Measurements from ENCODE around the gene NLRP13.

The NLRP13 gene

GRCh38 chr19:55898911-55899310 is 33.2 kb downstream of the NLRP13 start:
- DNase-seq: no peak

- DNase-seq: no peak
Observed at GRCh38 chr19:55882626-55883025, 49.5 kb downstream of the NLRP13 start.

GRCh38 chr19:55877211-55877610 is 54.9 kb downstream of the NLRP13 start:
- DNase-seq: no peak

GRCh38 chr19:55870736-55871135 is 61.4 kb downstream of the NLRP13 start:
- DNase-seq: no peak

- no peak for DNase-seq
Observed at GRCh38 chr19:55867101-55867500, 65.0 kb downstream of the NLRP13 start.

- DNase-seq: no peak
Observed at GRCh38 chr19:55866521-55866920, 65.6 kb downstream of the NLRP13 start.

GRCh38 chr19:55858969-55859368 is 73.2 kb downstream of the NLRP13 start:
- no peak for DNase-seq

GRCh38 chr19:55858401-55858800 is 73.7 kb downstream of the NLRP13 start:
- DNase-seq: no peak

- DNase-seq: no peak
Observed at GRCh38 chr19:55857974-55858373, 74.2 kb downstream of the NLRP13 start.

- DNase-seq: no peak
Observed at GRCh38 chr19:55857149-55857548, 75.0 kb downstream of the NLRP13 start.

- DNase-seq: no peak
Observed at GRCh38 chr19:55855160-55855559, 77.0 kb downstream of the NLRP13 start.

All from NCI-H526 treated with DMSO at 0.1 percent for 48 hours (cell line).